Activated T-helper 1 cell treated with Interleukin-2 at 50 U/mL for 16 hours (primary cell): Measurements from ENCODE around the gene SART1.

Experiments used
- DNase-seq: peaks from one replicate; pipeline ENCODE4 v3.0.0-alpha.2; 2020; ENCODE audit warnings: low read depth

SART1 gene

GRCh38 chr11:65961267-65962140, at the start of gene SART1:
TSS of gene SART1 (plus strand) at chr11:65961734. CDS start at chr11:65961781, 47 bp downstream.
- peak; percentile 93 for DNase-seq

- DNase-seq = no peak
Observed at GRCh38 chr11:65912845-65913244, 48.7 kb upstream of the SART1 start.

GRCh38 chr11:65915101-65915820, 46.3 kb upstream of the SART1 start:
- no peak for DNase-seq

- no peak for DNase-seq
Observed at GRCh38 chr11:65915821-65916251, 45.7 kb upstream of the SART1 start.

- no peak for DNase-seq
Observed at GRCh38 chr11:65916391-65916790, 45.1 kb upstream of the SART1 start.

- no peak for DNase-seq
Observed at GRCh38 chr11:65917077-65917433, 44.5 kb upstream of the SART1 start.

- no peak for DNase-seq
Observed at GRCh38 chr11:65917434-65918210, 43.9 kb upstream of the SART1 start.

GRCh38 chr11:65918211-65919140, 43.1 kb upstream of the SART1 start, which contains the start of gene C11orf68:
TSS of gene C11orf68 (minus strand) at chr11:65919062. CDS start at chr11:65919031, 31 bp downstream.
- DNase-seq = no peak

- peak; percentile 100 for DNase-seq
Observed at GRCh38 chr11:65919141-65919572, 42.4 kb upstream of the SART1 start, which contains the start of gene DRAP1. TSS of gene DRAP1 (plus strand) at chr11:65919426. CDS start at chr11:65919502, 76 bp downstream.

- peak; percentile 49 for DNase-seq
Observed at GRCh38 chr11:65919573-65920371, 41.8 kb upstream of the SART1 start.

GRCh38 chr11:65920372-65920802, 41.1 kb upstream of the SART1 start:
- DNase-seq = no peak

- no peak for DNase-seq
Observed at GRCh38 chr11:65921033-65921555, 40.4 kb upstream of the SART1 start.

GRCh38 chr11:65921876-65922275, 39.7 kb upstream of the SART1 start:
- DNase-seq = no peak

GRCh38 chr11:65922565-65922964, 39.0 kb upstream of the SART1 start:
- no peak for DNase-seq

- DNase-seq = no peak
Observed at GRCh38 chr11:65925397-65925796, 36.1 kb upstream of the SART1 start.

GRCh38 chr11:65927904-65928397, 33.6 kb upstream of the SART1 start:
- DNase-seq = peak; percentile 59

GRCh38 chr11:65928667-65929066, 32.9 kb upstream of the SART1 start:
- no peak for DNase-seq

- no peak for DNase-seq
Observed at GRCh38 chr11:65931773-65932557, 29.6 kb upstream of the SART1 start.

GRCh38 chr11:65932558-65932919, 29.0 kb upstream of the SART1 start:
- DNase-seq = no peak
